GM19468 (cell line): ENCODE measurements around the gene SPDYC.

Experiments
- ATAC-seq: cut with Tn5 transposase; IDR thresholded peaks from one replicate; pipeline ENCODE4 v1.9.1; 2021; ENCODE audit warnings: mild to moderate bottlenecking, moderate library complexity, moderate number of reproducible peaks; ENCODE audit not compliant: unreplicated experiment; ENCODE audit errors: extremely low read depth

The SPDYC gene

DNA sequence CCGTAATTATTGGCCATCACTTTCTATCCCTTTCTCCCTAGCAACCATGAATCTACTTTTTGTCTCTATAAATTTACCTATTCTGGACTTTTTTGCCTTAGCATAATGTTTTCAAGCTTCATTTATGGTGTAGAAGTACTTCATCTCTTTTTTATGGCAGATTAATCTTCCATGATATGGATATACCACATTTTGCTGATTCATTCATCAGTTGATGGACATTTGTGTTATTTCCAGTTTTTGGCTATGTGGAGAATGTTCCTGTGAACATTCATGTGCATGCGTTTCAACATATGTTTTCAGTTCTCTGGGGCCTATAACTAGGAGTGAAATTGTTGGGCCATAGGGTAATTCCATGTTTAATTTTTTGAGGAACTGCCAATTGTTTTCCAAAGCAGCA lies 24.5 kb downstream of the SPDYC start:
- ATAC-seq, result no peak

DNA sequence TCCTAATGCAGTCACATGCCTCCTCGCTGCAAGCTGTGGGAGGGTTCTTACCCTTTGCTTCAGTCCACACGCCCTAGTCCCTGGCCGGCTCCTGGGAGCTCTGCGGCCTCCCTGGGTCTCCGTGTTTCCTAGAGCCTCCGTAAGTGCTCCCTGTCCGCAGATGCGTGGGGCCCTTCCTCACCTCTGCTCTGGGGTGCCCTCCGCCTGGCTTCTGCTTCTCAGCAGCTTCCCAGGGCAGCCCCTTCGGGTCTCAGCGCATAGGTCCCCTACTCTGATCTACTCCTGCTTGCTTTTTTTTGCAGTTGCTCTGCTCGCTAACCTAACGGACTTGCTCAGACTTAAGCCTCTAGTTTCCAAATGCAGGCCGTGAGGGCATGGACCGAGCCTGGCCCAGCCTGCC lies 34.1 kb downstream of the SPDYC start:
- ATAC-seq, result no peak

DNA sequence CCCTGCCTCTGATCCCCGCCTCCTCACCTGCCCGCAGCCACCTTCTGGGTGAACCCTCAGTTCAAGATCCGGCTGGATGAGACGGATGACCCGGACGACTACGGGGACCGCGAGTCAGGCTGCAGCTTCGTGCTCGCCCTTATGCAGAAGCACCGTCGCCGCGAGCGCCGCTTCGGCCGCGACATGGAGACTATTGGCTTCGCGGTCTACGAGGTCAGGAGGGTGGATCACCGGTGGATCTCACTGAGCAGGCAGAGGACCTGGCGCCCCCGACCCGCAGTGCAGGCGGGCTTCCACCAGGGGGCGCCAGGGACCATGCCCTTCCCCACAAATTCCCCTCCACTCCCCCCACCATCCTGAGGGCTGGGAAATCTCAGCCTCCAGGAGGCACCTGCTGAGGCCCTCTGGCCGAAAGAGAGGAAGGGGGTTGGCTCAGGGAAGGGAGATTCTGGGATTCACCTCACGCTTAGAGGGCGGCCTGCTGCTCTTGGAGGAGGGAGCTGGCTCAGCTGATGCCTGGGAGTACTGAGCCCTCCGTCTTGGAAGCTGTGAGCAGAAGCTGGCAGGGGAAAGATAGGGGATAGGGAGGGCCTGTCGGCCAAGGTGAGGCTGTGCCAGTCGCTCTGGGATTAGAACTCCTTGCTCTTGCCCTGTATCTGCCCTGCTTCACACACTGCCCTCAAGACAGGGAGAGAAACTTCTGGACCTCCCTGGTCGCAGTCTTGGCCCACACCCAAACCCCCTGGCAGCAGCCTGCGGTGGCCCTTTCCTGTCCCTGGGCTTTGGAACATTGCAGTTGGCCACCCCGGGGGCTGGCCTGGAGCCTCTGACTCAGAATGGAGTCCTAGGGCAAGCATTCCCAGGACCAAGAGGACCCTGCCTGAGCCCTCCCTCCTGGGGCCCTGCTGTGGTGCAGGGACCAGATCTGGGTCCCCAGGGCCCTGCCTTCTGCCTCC lies 34.9 kb downstream of the SPDYC start:
- no peak for ATAC-seq

DNA sequence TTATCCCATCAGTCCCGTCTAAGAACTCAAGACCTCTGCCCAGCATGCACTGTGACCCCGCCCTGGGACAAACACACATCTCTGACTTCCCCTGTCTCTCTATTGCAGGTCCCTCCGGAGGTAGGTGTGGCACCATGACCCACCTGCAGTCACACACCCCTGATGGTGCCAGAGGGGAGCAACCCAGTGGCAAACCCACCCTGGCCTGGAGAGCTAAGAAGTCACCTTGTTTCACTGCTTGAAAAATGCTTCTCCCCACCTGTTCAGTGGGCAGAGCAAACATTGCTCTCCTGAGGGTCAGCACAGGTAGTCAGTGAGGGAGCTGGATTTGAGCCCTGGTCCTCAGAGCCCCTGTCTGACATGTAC lies 35.6 kb downstream of the SPDYC start:
- ATAC-seq, result no peak

DNA sequence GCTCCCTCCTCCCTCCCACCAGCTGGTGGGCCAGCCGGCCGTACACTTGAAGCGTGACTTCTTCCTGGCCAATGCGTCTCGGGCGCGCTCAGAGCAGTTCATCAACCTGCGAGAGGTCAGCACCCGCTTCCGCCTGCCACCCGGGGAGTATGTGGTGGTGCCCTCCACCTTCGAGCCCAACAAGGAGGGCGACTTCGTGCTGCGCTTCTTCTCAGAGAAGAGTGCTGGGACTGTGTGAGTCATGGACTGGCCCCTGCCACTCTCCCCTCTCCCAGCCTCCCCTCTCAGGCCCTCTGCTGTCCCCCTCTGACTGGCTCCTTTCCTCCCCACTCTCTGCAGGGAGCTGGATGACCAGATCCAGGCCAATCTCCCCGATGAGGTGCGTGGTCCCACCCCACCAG lies 36.4 kb downstream of the SPDYC start:
- no peak for ATAC-seq

DNA sequence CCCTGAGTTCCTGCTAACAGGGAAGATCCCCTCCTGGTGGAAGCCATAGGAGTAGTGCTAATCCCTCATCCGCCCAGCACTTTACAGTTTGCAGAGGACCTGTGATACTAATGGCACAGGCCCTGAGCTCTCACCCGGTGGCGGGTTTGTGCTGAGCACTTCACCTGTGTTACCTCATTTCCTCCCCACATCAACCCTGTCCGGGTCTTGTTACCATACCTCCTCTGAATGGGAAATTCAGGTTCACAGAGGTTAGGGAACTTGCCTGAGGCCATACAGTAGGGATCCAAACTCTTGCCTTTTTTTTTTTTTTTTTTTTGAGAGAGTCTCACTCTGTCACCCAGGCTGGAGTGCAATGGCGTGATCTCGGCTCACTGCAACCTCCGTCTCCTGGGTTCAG lies 36.9 kb downstream of the SPDYC start:
- no peak for ATAC-seq

DNA sequence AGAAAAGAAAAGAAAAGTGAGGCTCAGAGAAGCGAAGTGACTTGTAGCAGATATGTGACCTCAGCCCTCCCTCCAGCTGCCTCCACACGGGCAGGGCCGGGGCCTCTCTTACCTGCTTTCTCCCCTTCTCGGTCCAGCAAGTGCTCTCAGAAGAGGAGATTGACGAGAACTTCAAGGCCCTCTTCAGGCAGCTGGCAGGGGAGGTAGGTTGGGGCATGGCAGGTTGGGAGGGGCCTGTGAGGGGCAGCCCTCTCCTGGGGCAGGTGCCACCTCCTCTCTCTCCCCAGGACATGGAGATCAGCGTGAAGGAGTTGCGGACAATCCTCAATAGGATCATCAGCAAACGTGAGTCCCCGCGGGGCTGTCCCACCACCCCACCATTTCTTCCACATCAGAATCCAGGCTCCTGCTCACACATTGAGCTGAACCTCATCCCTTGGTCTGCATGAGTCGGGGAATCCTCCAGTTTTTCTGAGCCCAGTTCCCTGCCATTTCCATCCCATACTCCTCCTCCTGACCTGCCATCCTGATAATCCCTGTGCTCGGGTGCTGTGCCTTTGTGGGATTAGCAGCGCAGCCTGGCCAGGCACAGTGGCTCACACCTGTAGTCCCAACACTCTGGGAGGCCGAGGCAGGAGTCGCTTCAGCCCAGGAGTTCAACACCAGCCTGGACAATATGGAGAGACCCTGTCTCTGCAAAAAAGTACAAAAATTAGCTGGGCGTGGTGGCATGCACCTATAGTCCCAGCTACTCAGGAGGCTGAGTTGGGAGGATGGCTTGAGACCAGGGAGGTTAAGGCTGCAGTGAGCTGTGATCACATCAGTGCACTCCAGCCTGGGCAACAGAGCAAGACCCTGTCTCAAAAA lies 38.1 kb downstream of the SPDYC start:
- ATAC-seq, result no peak

DNA sequence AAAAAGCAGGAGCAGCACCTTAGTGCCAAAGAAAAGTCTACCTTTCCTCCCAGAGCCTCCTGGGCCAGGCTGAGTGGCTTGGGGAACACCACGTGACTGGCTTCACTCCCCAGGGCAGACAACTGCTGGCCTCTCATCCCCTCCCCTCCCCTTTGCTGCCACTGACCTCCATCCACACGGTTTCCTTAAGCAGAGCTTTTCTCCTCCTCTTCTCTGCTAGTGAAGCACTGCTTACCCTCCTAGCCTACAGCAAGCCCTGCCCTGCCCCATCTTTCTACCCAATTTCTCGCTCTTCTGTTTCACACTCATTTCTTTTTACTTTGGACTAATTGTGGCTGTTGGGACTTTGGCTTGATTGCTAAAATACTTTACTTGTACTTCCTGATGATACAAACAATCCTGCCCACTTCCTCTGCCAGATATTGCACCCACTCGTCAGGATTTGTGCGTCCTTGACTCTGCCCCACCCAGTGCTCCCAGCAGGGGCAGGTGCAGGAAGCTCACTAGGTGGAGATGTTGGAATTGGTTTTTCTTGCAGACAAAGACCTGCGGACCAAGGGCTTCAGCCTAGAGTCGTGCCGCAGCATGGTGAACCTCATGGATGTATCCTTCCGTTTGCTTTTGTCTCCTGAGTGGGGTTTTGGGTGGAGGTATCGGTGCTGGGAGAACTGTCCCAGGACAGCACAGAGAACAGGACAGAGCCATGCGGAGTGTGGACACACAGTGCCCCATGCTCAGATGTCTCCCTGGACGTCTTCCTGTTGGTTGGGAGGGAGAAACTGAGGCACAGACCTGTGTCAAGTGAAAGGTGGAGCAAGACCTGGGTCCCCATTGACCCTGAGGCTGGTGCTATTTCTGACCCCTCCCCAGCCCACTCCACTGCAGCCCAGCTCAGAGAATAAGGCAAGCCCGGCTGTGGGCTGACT lies 39.0 kb downstream of the SPDYC start:
- no peak for ATAC-seq

DNA sequence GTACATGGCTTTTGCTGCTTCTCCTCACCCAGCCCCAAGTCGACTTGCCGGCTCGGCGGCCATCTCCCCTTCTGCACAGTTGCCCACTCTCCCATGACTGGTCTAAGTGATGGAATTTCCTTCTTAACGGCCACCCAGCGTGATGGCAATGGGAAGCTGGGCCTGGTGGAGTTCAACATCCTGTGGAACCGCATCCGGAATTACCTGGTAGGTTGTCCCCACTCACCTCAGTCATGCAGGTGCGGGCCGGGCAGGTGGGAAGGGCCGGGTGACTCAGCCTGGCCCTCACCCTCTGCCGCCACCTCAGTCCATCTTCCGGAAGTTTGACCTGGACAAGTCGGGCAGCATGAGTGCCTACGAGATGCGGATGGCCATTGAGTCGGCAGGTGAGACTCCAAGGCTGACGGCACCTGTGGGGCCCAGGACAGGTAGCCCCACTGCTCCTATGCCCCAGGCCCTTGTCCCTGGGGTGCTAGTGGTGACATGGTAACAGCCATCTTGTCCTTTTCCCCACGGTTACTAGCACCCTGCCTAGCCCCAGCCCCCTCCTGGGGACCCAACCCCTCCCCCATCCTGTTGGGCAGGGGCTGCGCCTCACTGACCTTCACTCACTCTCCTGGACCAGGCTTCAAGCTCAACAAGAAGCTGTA lies 39.8 kb downstream of the SPDYC start:
- no peak for ATAC-seq

DNA sequence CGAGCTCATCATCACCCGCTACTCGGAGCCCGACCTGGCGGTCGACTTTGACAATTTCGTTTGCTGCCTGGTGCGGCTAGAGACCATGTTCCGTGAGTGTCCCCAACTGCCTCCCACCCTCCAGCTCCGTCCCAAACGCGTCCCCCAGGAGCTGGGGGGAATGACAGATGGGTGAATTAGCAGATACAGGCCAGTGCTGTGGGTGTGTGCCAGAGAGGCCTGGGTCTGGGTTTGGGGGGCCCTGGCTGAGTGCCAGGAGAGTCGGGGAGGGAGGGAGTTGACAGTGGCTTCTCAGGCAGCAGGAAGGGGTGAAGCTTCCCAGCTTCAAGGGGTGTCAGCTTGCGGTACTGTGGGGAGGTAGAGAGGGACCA lies 40.3 kb downstream of the SPDYC start:
- ATAC-seq, result no peak

DNA sequence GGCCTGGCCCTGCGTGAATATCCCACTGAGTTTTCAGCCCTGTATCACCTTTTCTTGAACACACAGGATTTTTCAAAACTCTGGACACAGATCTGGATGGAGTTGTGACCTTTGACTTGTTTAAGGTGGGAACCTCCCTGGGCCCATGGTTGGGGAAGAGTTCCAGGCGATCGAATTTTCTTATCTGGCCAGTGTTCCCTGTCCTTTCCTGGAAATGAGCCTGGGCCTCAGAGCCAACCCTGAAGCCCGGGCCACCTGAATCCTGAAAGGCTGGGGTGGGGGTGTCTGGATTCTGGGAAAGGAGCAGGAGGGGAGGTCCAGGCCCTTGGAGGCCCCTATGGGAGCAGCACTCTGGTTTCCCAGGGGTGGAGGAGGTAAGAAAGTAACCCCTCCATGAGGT lies 40.7 kb downstream of the SPDYC start:
- no peak for ATAC-seq

DNA sequence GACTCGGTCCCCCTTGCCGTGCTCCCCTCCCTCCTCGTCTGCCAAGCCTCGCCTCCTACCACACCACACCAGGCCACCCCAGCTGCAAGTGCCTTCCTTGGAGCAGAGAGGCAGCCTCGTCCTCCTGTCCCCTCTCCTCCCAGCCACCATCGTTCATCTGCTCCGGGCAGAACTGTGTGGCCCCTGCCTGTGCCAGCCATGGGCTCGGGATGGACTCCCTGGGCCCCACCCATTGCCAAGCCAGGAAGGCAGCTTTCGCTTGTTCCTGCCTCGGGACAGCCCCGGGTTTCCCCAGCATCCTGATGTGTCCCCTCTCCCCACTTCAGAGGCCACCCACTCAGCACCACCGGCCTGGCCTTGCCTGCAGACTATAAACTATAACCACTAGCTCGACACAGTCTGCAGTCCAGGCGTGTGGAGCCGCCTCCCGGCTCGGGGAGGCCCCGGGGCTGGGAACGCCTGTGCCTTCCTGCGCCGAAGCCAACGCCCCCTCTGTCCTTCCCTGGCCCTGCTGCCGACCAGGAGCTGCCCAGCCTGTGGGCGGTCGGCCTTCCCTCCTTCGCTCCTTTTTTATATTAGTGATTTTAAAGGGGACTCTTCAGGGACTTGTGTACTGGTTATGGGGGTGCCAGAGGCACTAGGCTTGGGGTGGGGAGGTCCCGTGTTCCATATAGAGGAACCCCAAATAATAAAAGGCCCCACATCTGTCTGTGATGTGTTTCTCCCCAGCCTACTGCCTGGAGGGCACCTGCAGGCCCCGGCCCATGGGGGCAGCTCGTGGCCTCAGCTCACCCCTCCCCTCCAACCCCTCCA lies 41.5 kb downstream of the SPDYC start:
- ATAC-seq, result no peak

DNA sequence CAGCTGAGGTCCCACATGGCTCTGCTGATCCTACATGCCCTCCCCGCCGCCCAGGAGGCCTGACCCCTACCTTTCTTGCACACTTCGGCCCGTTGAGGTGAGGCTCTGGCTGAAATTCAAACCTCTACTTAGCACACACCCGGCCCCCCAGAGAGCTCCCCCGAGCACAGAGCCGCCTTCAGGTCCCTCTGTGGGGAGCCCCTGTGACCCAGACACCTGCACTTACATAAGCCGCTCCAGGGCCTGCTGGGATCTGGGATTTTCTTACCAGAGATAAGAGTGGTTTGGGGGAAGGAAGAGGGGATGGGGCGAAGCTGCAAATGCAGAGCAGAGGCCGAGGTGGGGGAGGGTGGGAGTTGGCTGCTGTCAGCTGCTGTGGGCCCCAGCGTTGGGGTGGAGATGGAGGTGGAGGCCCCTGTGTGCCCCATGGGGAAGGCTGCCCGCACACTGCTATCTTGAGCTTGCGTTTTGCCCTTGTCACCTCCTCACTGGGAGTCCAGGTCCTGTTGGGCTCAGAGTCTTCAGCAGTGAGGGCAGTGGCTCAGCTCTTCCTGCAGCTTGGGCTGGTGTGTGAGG lies 42.3 kb downstream of the SPDYC start:
- no peak for ATAC-seq

DNA sequence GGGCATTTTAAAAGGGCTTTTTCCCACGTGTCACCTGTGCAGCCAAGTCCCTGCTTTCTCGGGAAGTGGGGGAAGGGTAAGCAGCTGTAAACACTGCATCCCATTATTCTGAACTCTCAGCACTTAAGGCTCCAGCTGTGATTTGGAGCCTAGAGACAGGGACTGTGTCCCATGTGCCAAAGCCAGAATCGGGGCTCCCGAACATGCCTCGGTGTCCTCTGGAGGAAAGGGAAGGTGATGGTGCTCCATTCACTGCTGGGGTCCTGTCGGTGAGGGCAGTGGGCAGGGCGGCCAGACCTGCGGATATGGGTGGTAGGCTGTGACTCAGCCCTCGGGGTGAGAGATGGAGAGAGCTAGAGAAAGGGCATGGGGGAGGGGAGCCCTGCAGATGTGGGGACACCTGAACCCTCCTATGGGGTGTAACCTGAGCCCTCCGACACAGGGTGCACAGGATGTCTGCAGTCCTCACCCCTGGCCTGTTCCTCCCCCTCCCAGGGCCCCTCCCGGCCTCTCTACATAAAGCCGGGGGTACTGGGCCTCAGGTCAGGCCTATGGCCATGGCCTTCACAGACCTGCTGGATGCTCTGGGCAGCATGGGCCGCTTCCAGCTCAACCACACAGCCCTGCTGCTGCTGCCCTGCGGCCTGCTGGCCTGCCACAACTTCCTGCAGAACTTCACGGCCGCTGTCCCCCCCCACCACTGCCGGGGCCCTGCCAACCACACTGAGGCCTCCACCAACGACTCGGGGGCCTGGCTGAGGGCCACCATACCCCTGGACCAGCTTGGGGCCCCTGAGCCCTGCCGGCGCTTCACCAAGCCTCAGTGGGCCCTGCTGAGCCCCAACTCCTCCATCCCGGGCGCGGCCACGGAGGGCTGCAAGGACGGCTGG lies 43.5 kb downstream of the SPDYC start:
- ATAC-seq, result no peak

DNA sequence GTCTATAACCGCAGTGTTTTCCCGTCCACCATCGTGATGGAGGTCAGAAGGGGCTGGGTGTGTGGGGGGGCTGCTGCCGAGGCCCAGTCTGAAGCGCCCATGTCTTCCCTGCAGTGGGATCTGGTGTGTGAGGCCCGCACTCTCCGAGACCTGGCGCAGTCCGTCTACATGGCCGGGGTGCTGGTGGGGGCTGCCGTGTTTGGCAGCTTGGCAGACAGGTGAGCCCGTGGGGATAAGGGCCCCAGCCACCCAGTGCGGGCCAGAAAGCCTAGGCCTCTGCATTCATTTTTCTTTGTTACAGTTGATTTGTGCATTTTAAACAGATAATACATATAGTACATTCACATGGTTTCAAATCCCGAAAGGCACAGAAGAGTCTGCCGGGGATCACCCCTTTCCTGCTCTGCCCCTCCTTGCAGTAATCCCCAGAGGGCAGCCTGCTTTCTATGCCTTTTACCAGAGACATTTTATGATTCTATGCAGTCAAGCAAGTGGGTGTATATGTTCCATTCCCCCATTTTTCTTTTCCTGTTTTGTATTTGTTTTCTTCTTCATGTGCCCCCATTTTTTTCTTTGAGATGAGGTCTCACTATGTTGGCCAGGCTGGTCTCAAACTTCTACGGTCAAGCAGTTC lies 44.3 kb downstream of the SPDYC start:
- no peak for ATAC-seq

DNA sequence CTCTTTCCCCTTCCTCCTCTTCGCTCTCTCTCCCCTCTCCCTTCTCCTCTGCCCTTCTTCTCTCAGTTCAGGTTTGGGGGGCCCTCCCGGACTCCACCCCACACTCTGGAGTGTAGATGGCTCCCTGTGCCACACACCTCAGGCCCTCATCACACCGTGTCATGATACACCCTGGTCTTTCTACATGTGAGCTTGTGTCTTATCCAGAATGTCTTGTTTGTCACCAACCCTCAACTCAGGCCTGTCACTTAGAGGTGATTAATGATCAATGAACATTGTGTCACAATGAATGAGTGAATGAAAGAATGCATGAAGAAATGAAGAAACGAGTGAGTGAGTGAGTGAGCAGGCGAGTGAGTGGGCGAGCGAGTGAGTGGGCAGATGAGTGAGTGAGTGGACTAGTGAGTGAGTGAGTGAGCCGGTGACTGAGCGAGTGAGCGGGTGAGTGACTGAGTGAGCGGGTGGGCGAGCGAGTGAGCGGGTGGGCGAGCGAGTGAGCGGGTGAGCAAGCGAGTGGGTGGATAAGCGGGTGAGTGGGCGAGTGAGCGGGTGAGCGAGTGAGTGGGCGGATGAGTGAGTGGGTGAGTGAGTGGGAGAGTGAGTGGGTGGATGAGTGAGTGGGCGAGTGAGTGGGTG lies 45.5 kb downstream of the SPDYC start:
- ATAC-seq, result no peak

DNA sequence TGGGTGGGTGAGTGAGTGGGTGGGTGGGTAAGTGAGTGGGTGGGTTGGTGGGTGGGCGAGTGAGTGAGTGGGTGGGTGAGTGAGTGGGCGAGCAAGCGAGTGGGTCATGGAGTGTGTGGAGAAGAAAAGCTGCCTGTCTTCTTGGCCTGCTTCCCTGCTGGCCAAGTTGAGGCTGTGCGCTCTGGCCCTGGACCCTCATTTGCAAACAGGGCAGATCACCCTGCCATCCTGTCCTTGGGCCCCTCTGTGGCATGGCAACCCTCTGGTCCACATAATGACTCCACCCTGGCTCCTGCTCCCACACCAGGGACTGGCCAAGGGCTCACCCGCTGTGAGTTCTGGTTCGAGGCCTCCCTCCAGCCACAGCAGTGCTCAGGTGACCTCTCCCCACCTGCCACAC lies 46.8 kb downstream of the SPDYC start:
- ATAC-seq, result no peak
